ENCODE data around the gene TMEM245. TPM values are rescaled to one million over a fixed set of nuclear protein-coding genes. Genes with fewer than 3 reads are reported as not detected.

Gene TMEM245
- total RNA-seq, 1 experiment from 2014 or later = 110 TPM

GRCh38 chr9:109043578-109043977, 76.2 kb downstream of the TMEM245 start:
- H3K27me3 ChIP-seq (replicated peaks; ENCODE audit: control insufficient read depth, insufficient read depth, low read length) = no peaks in the 10 kb centered on the region
- no peak for TF ChIP-seq CTCF (IDR thresholded peaks at IDR 0.05; ENCODE audit: insufficient read depth in 1 of 2, low read depth in 1 of 2, low read length in 1 of 2, severe bottlenecking in 1 of 2, unreplicated experiment in 1 of 2)
- Mint-ChIP-seq H3K27me3 (ENCODE audit: insufficient read depth, unreplicated experiment) (no peaks in the 10 kb centered on the region), H3K4me3 (ENCODE audit: unreplicated experiment) (no peak overlapping the region), H3K27ac (ENCODE audit: unreplicated experiment) (no peak overlapping the region), H3K4me1 (ENCODE audit: low read depth, unreplicated experiment) (peaks cover 32% of the 10 kb centered on the region), H3K9me3 (ENCODE audit: unreplicated experiment) (peaks cover 18% of the 10 kb centered on the region), H3K36me3 (ENCODE audit: insufficient read depth, unreplicated experiment) (peaks cover 80% of the 10 kb centered on the region)
- H3K36me3 ChIP-seq (ENCODE audit: control insufficient read depth, insufficient read depth, low read length) = peaks cover 4% of the 10 kb centered on the region
- H3K9me3 ChIP-seq = no peaks in the 10 kb centered on the region
- H3K4me1 ChIP-seq = peaks cover 20% of the 10 kb centered on the region
- H3K4me3 ChIP-seq (ENCODE audit: low read depth, low read length) = no peak overlapping the region
- POLR2A ChIA-PET = no interaction called here
- BruUV-seq (replicated peaks) = no TSS peak
- no peak for DNase-seq
- intact Hi-C loops (cut with micrococcal nuclease; ENCODE audit: unreplicated experiment) = no loop called here
- CTCF ChIA-PET = no interaction called here

DNA sequence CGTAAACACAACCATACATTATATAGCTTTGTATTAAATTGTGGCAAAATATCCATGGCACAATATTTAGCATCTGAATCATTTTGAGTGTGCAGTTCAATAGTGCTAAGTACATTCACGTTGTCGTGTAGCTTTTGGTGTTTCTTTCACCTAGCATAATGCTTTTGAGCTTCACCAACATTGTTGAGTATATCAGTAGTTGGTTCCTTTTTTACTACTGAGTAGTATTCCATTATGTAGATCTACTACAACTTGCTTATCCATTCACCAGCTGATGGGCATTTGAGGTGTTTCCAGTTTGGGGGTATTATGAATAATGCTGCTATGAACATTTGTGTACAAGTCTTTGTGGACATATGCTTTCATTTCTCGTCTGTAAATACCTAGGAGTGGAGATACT, 79.2 kb downstream of the TMEM245 start:
- intact Hi-C loops (cut with micrococcal nuclease; ENCODE audit: unreplicated experiment) = no loop called here
- ChIA-PET POLR2A (no interaction called here), CTCF (no interaction called here)
- Histone ChIP-seq H3K4me3 (ENCODE audit: low read depth, low read length) (no peak overlapping the region), H3K4me1 (peaks cover 27% of the 10 kb centered on the region), H3K36me3 (ENCODE audit: control insufficient read depth, insufficient read depth, low read length) (peaks cover 4% of the 10 kb centered on the region), H3K9me3 (no peaks in the 10 kb centered on the region), H3K27me3 (replicated peaks; ENCODE audit: control insufficient read depth, insufficient read depth, low read length) (no peaks in the 10 kb centered on the region)
- TF ChIP-seq CTCF (IDR thresholded peaks at IDR 0.05; ENCODE audit: insufficient read depth in 1 of 2, low read depth in 1 of 2, low read length in 1 of 2, severe bottlenecking in 1 of 2, unreplicated experiment in 1 of 2) = no peak
- peaks cover 82% of the 10 kb centered on the region for H3K36me3 Mint-ChIP-seq (ENCODE audit: insufficient read depth, unreplicated experiment)
- H3K27me3 Mint-ChIP-seq (ENCODE audit: insufficient read depth, unreplicated experiment) = no peaks in the 10 kb centered on the region
- H3K9me3 Mint-ChIP-seq (ENCODE audit: unreplicated experiment) = peaks cover 18% of the 10 kb centered on the region
- no TSS peak for BruUV-seq (replicated peaks)
- H3K27ac Mint-ChIP-seq (ENCODE audit: unreplicated experiment) = no peak overlapping the region
- H3K4me3 Mint-ChIP-seq (ENCODE audit: unreplicated experiment) = no peak overlapping the region
- peaks cover 36% of the 10 kb centered on the region for H3K4me1 Mint-ChIP-seq (ENCODE audit: low read depth, unreplicated experiment)
- DNase-seq = no peak

DNA sequence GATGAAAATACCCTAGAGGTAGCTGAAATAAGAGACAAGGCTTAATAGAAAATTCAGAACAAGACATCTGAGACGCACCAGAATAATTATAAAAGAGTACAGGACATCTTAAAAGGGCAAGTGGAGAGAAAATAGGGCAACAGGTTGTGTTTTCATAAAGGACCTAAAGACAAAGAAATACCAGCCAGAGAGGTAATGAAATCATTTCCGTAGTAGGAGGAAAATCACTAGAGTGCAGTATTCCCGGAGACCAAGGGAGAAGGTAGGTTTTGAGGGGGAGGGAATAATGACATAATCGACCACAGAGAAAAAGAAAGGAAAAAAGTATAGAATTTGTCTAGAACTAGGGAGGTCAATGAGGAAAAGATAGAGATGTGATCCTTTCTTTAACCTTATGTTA, 80.2 kb downstream of the TMEM245 start:
- no peak overlapping the region for H3K4me3 ChIP-seq (ENCODE audit: low read depth, low read length)
- H3K27me3 ChIP-seq (replicated peaks; ENCODE audit: control insufficient read depth, insufficient read depth, low read length) = no peaks in the 10 kb centered on the region
- DNase-seq = no peak
- no peak for TF ChIP-seq CTCF (IDR thresholded peaks at IDR 0.05; ENCODE audit: insufficient read depth in 1 of 2, low read depth in 1 of 2, low read length in 1 of 2, severe bottlenecking in 1 of 2, unreplicated experiment in 1 of 2)
- intact Hi-C loops (cut with micrococcal nuclease; ENCODE audit: unreplicated experiment) = no loop called here
- H3K4me1 ChIP-seq = peaks cover 27% of the 10 kb centered on the region
- POLR2A ChIA-PET = no interaction called here
- BruUV-seq (replicated peaks) = no TSS peak
- H3K36me3 Mint-ChIP-seq (ENCODE audit: insufficient read depth, unreplicated experiment) = peaks cover 79% of the 10 kb centered on the region
- CTCF ChIA-PET = no interaction called here
- no peaks in the 10 kb centered on the region for H3K27me3 Mint-ChIP-seq (ENCODE audit: insufficient read depth, unreplicated experiment)
- no peaks in the 10 kb centered on the region for H3K9me3 ChIP-seq
- no peak overlapping the region for H3K4me3 Mint-ChIP-seq (ENCODE audit: unreplicated experiment)
- H3K36me3 ChIP-seq (ENCODE audit: control insufficient read depth, insufficient read depth, low read length) = peaks cover 4% of the 10 kb centered on the region
- peaks cover 36% of the 10 kb centered on the region for H3K4me1 Mint-ChIP-seq (ENCODE audit: low read depth, unreplicated experiment)
- peak overlapping the region; percentile 14 for H3K27ac Mint-ChIP-seq (ENCODE audit: unreplicated experiment)
- peaks cover 18% of the 10 kb centered on the region for H3K9me3 Mint-ChIP-seq (ENCODE audit: unreplicated experiment)
